GM18499 (cell line): ENCODE results near the gene NME7.
"Not testable (repeated sequence)": the region's sequence is repeated elsewhere in the genome, so short reads cannot be mapped to it uniquely, and the experiment has no call there.

Experiments used
- ATAC-seq: cut with Tn5 transposase; IDR thresholded peaks from one replicate; pipeline ENCODE4 v1.9.1; 2021; ENCODE audit warnings: moderate number of reproducible peaks; ENCODE audit not compliant: insufficient read depth, unreplicated experiment

NME7 gene

DNA sequence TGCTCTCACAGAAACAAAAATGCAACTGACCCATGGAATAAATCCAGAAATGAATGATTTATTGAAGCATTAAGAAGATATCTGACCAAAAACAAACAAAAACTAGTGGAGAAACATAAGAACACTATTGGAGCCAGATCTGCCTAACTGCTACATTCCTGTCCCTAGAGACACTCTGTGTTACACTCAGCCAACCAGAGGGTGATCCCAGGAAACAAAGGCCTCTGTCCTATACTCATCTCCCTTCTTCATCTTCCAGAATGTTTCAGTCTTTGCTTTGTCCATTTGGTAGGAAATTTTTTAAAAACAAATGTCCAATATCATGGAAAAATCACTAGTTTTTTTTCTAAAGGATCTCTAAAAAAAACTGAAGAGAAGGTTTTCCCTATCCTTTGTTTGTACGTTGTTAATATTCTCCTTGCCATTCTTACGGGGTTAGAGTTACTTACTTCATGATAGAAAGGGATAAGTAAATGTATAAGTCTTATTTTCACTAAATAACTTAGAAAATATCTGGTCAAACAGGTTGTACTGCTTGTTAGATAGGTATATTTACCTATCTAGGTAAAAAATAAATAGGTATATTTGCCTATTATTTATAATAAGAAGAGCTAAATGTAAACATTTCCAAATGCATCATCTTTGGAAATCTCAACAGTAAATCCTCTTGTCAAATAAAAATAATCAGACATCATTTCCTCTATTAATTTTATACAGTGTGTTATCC, 59.1 kb downstream of the NME7 start:
- no peak for ATAC-seq

DNA sequence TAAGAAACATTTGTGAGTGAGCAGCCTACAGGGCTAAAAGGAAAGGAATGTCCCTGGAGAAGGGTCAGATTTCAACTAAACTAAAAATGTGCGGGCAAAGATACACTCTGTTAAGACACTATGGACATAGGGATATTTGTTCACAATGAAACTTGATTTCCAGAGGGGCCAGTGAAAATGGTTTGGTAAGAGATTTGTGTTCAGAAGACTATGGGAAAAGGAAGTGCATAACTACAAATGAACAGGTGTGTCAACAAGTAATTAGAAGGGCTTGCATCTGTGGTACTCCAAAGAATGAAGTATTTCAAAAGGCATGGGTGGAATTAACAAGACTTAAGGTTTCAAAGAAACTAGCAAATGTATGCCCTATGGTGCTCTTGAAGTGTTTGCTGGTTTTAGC, 60.4 kb downstream of the NME7 start:
- ATAC-seq = no peak

DNA sequence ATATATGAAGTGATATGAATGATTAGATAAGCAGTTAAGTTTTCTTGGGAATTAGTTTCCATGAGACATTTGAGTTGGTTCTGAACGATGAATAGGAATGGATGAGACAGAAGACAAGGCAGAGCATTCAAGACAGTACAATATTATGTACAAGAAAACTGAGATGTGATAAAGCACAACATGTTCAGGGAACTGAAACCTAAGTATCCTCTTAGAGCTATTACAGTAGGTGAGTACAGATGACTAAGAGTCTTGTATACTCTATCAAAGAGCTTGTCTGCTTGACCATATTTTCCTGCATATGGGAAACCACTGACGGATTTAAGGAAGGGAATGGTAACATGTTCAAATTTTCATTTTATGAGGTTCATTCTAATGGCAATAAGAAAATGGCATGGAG, 61.6 kb downstream of the NME7 start:
- ATAC-seq = no peak

DNA sequence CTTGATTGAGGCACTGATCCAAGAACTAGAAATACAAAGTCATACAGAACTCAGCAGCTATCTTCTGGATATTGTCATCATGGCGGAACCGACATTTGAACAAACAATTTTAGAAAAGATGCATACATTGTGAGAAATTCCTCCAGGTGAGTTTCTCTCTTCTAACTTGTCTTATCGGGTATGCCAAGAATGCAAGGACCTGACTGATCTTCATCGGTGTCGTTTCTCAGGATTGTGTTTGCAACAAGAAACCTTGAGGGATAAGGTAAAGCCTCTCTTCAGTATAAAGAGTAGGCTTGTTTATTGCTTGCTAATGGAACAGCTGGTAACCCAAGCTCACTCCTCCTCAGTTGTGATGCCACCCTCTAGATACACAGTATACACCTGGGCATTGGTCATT, 62.2 kb downstream of the NME7 start:
- ATAC-seq = no peak

DNA sequence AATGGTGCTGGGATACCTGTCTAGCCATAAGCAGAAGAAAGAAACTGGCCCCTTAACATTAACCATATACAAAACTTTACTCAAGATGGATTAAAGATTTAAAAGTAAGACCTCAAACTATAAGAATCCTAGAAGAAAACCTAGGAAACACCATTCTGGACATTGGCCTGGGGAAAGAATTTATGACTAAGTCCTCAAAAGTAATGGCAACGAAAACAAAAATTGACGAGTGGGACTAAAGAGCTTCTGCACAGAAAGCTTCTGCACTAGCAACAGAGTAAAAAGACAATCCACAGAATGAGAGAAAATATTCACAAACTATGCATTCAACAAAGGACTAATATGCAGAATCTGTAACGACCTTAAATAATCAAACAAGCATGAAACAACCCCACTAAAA, 66.7 kb downstream of the NME7 start:
- ATAC-seq = no peak

DNA sequence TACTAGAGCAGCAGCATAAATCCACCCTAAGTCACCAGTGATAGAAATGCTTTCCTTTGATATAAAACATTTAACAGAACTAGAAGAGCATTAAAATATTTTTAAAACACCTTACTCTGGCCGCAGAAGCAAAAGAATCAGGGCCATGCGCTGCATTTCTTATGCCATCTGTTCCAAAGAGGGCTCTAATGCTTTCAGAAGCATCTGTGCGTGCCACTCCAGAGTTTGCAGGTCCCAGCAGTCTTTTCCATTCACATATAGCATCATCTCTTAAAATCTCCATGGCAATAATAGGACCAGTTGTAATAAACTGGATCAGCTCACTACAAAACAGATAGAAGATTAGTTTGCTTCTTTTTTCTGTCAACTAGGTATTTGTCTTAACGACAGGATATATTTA, 69.2 kb downstream of the NME7 start:
- ATAC-seq = no peak

DNA sequence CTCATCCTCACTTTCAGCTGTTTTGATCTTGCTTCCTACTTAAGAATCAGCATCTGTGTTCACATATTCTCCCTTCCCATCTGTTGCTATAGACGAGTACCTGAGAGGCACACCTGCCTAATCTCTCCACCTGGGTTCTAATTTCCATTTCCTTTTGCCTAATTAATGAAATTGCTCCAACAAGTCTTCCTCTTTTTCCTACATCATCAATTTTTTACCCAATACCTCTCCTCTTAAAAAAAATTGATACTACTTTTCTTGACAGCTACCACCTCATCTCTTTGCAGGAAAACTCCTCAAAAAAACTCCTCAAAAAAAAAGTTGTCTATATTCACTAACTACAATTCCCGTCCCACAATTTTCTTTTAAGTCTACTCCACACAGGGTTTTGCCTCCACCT, 71.8 kb downstream of the NME7 start:
- no peak for ATAC-seq

DNA sequence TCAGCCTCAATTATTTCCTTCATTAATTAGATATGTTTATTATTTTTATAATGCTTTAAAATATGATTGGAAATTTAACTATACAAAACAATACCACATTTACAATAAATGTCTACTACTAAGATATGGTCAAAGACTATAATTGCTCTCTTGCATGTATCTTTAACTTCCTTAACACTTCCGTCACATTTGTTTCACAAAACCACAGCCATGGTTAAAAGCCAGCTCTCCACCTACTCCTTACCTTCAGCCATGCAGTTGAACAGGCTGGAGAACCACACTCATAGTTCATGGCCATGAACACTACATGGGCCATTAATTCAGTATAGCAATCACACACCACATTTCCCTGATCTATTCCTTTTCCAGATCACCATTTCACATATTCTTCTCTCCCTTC, 72.2 kb downstream of the NME7 start:
- no peak for ATAC-seq

DNA sequence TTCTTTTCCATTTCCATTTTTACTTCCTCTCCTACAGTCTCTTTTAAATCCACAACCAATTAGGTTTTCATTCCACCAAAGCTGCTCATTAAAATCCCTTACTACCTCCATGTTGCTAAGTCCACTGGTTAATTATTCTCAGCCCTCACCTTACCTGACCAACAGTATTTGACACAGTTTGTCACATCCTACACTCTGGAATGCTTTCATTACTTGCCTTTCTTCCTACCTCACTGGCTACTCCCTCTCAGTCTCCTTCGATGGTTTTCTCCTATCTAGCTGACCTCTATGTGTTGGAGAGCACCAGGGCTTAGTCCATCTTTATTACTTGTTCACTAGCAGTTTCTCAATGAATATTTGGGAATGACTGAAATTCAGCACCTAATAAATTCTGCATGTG, 78.6 kb downstream of the NME7 start:
- ATAC-seq = no peak

DNA sequence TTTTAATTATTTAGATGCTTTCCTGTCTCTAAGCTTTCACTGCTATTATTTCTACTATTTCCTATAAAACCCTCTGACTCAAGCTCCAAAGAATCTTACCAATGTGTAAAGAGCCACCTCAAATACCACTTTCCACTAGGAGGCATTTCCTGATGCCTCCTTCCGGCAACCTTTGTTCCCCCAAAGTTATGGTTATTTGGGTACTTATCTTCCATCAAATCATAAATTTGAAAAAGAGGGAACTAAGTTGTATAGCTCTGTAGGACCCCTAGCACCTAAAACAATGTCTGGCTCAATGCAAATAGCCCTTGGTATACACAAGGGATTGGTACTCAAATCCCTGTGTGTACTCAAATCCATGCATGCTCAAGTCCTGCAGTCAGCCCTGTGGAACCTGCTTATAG, 79.6 kb downstream of the NME7 start:
- no peak for ATAC-seq

DNA sequence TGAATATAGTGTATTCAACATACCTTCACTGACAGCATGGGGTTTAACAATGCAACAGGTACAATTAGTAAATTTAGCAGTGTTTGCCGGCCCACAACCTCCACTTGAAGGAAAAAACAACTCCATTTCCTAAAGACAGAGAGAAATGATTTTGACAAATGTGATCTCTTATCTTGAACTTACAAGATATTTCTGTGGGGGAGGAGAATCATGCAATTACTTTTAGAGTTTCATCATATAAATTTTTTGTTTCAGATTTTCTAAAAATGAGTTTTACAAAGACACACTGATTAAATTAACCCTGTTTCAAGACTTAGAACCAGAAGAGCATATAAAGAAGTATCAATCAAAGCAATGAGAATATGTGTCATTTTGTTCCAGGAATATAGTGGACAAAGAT, 80.3 kb downstream of the NME7 start:
- ATAC-seq = no peak

DNA sequence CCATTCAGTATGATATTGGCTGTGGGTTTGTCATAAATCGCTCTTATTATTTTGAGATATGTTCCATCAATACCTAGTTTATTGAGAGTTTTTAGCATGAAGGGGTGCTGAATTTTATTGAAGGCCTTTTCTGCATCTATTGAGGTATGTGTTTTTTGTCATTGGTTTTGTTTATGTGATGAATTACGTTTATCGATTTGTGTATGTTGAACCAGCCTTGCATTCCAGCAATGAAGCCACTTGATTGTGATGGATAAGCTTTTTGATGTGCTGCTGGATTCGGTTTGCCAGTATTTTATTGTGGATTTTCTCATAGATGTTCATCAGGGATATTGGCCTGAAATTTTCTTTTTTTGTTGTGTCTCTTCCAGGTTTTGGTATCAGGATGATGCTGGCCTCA, 86.0 kb downstream of the NME7 start:
- not testable (repeated sequence) for ATAC-seq

DNA sequence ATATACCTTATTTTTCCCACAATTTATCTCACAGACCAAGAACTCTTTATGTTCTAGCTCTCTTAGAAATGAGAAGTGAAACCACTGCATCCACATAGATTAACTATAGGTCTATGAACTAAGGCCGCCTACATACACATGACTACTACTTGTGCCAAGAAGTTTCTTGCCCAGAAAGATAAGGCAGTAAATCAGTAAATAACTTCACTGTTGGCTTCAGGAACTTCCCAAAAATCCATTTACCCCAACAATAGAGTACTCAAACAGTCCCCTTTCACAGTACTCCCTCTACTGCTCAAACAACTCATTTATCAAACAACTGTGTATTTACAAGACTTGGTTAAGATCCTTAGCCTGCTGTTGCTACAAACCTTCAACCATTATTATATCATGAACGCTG, 96.5 kb downstream of the NME7 start:
- no peak for ATAC-seq

DNA sequence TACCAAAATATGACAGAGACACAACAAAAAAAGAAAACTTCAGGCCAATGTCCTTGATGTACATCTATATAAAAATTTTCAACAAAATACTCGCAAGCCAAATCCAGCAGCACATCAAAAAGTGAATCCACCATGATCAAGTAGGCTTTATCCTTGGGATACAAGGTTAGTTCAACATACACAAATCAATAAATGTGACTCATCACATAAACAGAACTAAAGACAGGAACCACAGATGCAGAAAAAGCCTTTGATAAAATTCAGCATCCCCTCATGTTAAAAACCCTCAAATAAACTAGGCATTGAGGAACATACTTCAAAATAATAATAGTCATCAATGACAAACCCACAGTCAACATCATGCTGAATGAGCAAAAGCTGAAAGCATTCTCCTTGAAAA, 101.5 kb downstream of the NME7 start:
- no peak for ATAC-seq

DNA sequence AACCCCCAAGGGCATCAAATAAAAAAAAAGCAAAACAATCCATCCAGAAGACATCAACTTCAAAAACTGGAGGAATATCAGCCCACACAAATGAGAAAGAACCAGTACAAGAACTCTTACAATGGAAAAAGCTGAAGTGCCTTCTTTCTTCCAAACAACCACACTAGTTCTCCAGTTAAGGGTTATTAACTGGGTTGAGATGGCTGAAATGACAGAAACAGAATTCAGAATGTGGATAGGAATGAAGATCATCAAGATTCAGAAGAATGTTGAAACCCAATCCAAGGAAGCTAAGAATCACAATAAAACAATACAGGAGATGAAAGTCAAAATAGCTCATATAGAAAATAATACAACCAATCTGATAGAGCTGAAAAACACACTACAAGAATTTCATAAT, 104.5 kb downstream of the NME7 start:
- no peak for ATAC-seq

DNA sequence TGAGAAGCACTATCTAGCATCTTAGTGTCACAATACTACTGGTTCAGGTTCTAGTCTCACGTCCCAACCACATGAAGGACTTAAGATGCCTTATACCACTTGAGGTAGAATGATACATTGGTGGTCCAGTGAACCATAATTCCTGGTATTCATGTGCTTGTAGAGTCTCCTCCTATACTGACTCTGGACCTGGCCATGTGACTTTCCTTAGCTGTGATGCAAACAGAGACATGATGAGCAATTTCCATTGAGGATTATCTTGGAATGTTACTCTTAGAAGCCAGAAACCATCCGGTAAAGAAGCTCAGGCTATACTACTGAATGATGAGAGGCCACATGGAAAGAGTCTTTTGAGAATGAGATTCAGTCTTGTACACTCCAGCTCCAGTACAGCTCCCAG, 105.7 kb downstream of the NME7 start:
- ATAC-seq = no peak

DNA sequence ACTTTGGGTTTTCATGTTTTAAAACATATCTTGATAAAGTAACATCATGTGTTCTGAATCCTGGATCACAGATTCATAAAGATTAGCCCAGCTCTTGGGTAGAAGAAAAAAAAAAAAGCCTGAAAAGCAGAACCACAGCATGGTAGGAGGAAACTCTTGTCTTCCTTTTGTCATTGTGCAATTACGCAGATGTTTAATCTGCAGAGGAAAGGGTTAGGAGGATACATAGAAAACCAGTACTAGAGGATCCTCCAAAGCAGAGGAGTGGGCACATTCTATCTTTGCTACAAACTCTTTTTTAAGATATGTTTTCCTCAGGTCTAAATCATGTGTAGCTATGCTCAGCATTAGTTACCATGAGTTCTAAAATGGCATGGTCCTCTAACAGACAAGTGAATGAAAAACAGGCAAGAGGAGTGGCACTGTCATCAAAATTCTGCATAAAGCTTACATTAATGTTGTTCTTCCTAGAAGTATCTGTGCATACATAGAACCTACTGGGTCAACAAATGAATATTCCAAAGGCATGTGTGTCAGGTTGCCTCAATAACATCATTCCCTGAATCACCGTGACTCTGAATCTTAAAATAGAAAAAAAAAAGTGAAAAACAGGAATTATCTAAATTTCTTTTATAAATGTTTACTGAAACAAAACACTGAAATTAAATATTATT, 107.0 kb downstream of the NME7 start:
- ATAC-seq = no peak

DNA sequence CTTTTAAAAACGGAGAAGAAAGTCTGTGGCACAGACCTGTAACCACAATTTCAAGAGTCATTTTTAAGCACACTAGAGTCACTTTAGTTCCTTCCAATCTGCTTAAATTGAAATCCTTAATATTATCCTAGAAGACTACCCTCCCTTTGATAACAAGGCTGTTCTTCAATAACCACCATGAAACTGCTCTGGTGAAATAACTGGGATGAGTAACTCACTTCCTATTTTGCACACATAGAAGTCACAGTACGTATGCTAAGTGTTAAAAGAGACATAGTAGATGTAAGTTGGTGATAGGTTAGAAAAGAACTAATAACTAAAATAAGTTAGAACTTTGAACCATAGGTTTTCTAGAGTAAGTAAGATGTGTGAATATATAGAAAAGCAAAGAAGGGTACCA, 107.8 kb downstream of the NME7 start:
- ATAC-seq = no peak

DNA sequence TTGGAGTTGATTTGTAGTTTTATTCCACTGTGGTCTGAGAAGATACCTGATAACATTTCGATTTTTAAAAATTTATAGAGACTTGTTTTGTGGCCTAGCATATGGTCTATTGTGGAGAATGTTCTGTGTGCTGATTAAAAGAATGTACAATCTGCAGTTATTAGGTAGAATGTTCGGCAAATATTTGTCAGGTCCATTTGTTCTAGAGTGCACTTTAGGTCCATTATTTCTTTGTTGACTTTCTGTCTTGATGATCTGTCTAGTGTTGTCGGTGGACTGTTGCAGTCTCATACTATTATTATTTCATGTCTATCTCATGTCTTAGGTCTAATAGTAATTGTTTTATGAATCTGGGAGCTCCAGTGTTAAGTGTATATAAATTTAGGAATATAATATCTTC, 116.8 kb downstream of the NME7 start:
- no peak for ATAC-seq

DNA sequence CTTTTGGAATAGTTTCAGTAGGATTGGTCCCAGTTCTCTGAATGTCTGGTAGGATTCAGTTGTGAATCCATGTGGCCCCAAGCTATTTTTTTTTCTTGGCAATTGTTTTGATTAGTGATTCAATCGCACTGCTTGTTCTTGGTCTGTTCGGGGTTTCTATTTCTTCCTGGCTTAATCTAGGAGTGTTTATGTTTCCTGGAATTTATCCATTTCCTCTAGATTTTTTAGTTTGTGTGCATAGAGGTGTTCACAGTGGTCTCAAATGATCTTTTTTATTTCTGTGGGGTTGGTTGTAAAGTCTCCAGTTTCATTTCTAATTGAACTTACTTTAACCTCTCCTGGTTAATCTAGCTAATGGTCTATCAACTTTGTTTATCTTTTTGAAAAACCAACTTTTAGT, 117.6 kb downstream of the NME7 start:
- ATAC-seq = no peak

DNA sequence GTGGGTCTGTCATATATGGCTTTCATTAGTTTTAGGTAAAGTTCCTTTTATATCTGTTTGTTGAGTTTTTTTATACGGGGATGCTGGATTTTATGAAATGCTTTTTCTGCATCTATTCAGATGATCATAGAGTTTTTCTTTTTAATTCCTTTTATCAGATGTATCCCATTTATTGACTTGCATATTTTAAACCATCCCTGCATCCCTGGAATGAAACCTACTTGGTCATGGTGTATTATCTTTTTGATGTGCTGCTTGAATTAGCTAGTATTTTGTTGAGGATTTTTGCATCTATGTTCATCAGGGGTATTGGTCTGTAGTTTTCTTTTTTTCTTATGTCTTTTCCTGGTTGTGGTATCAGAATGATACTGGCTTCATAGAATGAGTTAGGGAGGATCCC, 118.0 kb downstream of the NME7 start:
- ATAC-seq = no peak

DNA sequence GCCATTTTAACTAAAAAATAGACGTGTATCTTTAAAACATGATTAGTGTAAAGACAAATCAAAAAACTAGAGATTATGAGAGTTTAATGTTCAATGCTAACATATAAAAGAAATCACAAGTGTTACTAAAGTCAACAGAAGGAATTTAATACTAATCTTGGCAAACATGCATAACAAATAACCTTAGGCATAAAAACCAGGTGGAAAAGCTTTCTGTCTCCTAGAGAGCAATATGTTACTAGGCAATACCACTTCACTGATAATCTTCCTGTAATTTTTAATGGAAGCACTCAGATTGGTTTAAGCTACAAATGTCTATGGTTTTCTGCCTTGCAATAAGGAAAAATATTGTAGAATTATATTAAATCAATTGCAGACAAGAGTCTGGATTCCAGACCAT, 121.9 kb downstream of the NME7 start:
- no peak for ATAC-seq
